Hematopoietic multipotent progenitor cell treated with erythropoietin and hydrocortisone succinate and interleukin-3 and kit ligand, for 15 days (in vitro differentiated cells): ENCODE measurements around the gene ANTXRL.
A peak's percentile ranks its signal among the peaks of the same experiment; 100 is the strongest.
"Not testable (repeated sequence)": the region's sequence is repeated elsewhere in the genome, so short reads cannot be mapped to it uniquely, and the experiment has no call there.

Source experiments
- DNase-seq: peaks from one replicate; pipeline ENCODE4 v3.0.0-alpha.2; 2015; ENCODE audit warnings: low spot score

The ANTXRL gene

GRCh38 chr10:46254467-46254866 is 32.3 kb upstream of the ANTXRL start:
- DNase-seq: no peak

GRCh38 chr10:46255210-46255609 is 31.6 kb upstream of the ANTXRL start:
- DNase-seq: not testable (repeated sequence)

GRCh38 chr10:46255801-46256747 is 30.7 kb upstream of the ANTXRL start:
- DNase-seq: peak; percentile 44

DNA sequence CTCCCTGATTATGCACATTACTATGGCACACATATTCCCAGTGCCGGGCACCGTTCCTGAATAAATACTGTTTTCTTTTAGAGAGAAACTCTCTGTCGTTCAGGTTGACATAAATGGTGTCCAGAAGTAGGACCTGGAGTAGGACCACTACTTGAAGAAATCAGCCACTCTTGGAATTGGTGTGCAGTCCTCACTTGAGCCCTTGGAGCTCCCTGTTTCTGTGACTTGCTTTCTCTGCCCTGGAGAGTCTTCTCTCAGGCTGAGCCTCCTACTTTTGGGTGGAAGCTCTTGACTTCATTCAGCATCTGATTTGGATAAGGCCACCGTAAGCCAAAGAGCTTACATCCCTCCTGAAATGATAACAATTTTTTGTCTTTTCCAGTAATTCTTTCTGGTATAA is 29.7 kb upstream of the ANTXRL start:
- no peak for DNase-seq

DNA sequence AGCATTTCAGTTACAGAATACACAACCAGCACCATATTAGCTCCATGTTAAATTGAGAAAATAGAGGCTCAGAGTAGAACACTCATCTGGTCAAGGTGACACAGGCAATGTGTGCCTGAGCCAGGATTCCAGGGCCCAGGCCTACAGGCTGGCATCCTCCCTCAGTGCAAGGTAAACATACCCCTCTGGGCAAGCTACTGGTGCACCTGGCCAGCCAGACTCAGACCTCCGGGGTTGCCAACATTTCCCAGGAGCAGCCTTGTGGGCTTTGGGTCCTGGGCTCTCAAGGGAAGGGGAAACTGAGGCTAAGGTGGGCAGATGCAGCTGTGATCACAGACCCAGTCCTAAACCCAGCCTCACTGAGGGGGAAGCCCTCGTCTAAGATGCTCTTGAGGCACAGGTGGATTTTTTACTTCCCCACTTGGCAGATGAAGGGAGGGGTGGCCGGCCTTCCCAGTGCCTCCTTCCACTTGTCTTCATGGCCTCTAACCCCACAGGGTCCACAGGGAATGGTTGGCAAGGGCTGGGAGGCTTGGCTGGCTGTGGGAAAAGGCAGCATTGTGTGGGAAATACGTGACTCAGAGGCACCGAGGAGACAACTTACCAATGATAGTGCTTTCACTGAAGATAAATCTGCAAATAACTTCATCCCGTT is 23.8 kb upstream of the ANTXRL start:
- DNase-seq: not testable (repeated sequence)

- DNase-seq: no peak
Observed at GRCh38 chr10:46263831-46264268, 22.9 kb upstream of the ANTXRL start.

- no peak for DNase-seq
Observed at GRCh38 chr10:46264336-46264735, 22.5 kb upstream of the ANTXRL start.

DNA sequence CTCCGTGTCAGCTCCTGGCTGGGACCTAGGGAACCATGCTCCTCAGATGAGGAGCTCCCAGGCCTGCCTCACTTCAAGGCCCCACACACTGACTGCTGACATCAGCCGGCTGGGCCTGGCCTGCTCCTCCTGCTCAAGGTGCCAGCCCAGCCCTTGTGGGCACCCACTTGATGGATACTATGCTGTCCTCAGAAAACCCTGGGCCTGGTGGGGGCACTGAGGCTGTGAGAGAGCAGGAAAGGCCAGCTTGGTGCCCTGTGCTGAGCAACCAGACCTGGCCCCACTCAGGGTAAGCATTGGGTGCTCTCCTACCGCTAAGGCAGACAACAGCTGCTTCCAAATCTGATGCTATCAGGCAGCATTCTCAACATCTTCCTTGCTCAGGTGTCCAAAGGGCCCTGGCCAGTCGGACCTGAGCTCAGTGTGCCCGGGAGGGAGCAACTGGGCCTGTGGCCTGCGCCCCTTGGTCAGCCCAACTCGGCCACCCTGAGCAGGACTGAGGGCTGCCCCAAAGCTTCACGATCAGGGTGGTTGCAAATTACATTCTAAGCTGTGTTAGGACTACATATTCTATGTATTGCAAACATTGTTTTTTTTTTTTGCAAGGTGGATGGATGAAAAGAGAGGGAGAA is 21.9 kb upstream of the ANTXRL start:
- no peak for DNase-seq

DNA sequence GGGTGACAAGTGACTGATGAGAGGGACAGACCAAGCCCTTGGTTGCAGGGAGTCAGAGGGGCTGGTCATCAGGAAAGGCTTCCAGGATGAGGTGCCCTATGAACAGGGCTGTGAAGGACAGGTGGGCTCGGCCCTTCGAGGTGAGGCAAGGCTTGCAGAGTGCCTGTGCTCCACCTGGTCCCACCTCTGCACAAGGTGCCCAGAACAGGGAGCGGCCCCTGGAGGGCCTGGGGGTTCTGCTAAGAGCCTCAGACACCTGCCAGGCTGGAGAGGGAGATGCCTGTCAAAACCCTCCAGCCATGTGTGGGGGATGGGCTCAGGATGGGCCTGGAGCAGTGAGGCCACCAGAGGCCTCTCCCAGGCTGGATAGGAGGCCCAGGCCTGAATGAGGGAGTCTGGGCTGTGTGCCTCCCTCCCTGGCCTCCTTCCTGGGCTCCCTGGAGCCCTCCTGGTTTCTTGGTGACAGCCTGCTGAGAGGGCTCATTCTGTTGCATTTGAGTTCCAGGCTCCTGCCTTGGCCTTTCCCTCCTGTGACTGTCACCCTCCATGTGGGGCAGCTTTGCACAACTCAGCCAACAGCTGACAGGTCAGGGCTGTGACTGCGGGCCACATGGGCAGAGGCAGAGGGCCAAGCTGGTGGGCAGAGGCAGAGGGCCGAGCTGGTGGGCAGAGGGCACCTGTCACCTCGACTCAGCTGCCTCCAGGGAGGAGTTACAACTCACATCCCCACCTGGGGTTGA is 21.1 kb upstream of the ANTXRL start:
- DNase-seq: not testable (repeated sequence)

DNA sequence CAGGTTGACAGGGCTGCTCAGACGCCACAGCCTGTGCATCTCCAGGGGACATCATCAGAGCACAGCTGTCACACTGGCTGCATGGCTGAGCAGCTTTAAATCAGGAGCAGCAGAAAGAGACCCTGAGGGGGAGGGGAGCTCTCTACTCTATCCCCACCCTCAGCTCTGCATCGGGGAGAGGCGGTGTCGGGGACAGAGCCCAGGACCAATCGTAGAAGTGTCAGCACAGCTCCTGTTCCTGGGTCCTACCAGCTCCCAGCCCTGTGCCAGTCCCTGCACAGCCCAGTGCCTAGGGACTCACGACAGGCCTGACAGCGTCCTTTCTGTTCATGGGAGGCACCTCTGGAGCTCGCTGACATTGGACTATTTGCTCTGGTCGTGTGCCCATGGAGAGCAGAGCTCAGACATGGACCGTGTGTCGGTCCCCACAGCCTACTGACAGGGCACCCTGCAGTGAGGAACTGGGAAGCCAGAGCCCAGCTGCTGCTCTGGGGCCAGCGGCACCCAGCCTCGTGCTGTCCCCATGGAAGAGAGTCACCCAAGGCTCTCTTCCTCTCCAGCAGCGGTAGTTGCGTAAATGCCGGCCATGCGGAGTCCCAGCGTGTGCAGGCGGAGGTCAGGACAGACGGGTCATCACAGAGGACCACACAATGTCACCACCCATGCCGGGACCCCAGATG is 20.4 kb upstream of the ANTXRL start:
- DNase-seq: no peak

DNA sequence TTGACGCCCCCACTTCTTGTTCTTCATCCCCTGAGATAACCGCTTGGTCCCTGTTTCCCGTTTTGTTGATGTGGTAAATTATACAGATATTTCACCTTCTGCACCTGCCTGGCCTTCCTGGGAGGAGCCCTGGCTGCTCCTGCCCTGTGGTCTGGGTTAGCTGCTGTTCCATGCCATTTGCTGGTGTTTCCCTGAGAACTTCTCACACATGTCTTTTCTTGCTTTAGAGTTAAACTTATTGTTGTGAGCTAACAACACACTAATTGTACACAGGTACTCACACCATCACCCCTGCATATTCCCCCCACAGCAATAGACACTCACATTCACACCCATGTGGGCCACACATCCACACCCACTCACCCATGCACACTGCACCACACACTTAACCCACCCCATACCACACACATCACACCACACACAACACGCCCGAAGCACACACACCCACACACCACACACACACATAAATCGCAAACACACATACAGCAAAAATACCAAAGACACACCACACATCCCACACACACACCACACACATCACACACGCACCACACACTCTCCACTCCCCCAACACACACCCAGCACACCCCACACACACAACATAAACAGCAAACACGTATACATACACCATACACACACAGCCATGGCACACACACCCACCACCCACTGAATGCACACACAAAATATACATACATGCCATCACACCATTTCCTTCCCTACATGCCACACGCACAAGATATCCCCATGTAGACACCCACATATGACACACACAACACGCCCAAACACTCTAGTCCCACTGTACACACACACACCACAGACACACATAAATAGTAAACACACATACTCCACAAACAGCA is 19.4 kb upstream of the ANTXRL start:
- no peak for DNase-seq

- DNase-seq: no peak
Observed at GRCh38 chr10:46268076-46268881, 18.5 kb upstream of the ANTXRL start.

GRCh38 chr10:46269554-46270053 is 17.2 kb upstream of the ANTXRL start:
- DNase-seq: not testable (repeated sequence)

DNA sequence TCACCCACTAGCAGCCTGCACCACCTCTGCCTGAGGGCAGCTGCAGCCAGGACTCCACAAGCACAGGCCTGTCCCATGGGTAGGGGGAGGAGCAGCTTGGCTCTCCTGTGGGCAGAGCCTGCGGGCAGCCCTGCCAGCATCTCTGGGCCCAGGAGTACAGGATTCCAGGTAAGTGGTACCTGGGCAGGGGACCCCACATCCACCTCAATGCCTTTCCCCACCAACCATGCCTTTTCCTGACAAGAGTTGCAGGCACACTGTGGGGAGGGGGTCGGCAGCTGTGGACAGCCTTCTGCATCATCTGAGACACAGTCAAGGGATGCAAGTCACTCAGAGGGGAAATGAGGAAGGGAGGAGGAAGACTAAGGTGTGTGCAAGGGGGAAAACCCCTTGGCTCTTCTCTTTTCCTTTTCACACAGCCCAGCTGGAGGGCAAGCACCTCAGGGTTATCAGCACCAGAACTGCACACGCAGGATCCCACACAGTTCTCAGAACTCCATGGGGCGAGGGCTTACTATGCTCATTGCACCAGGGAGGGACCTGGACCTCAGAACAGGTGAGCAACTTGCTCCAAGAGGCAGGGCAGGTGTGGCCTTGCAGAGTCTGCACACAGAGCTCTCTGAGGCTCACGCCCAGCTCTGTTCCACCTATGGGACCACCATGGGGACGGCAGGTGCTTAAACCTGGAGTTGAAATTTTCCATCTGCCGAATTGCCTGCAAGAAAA is 16.5 kb upstream of the ANTXRL start:
- no peak for DNase-seq

- DNase-seq: not testable (repeated sequence)
Observed at GRCh38 chr10:46270963-46271530, 15.8 kb upstream of the ANTXRL start.

DNA sequence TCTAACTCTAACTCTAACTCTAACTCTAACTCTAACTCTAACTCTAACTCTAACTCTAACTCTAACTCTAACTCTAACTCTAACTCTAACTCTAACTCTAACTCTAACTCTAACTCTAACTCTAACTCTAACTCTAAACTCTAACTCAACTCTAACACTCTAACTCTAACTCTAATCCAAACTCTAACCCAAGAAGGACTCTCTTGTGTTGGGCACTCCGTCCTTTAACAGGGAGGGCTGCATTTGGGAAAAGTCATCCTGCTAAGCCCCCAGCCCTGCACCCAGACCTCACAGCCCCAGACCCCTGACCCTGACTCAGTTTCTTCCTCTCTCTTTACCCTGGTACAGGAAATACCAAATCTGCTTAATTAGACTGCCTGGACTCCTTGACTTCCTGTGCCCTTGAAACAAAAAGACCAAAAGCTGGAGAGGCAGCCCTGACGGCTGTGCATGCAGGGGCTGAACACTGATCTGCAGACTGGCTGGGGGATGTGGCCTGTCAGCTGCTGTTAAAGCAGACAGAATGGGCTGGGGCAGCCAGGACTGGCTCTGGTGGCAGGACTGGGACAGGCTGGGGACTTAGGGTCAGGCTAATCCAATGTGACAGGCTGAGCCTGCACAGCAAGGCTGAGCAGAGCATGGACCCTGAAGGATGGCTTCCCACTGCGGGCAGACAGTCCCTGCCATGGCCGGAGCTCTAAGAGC is 14.8 kb upstream of the ANTXRL start:
- not testable (repeated sequence) for DNase-seq

DNA sequence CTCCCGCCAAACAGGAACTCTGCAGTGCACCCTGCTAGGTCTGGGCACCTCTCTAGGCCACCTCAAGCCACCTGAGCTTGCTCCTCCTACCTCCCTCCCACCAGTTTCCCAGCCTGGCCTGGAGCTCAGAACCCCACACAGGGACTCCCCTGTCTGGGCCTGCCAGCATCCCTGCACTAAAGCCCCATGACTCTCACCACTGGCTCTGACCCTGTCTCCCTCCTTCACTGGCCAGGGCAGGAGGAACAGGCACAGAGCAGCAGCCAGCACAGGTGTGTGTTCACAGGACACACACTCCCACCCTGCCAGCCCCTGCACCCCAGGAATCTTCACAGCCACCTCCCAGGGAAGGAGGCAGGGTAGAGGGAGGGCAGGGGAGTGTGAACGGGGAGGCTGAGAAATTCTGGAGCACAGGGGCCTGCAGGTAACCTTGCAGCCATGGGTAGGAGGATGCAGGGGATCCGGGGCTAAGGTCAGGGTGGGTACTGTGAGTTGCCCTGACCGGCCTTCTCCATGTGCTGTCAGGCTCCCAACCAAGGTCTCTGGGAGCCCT is 13.9 kb upstream of the ANTXRL start:
- DNase-seq: no peak
